22Rv1 (cell line): Measurements from ENCODE around the gene SMTNL2.
"Not testable (repeated sequence)": the region's sequence is repeated elsewhere in the genome, so short reads cannot be mapped to it uniquely, and the experiment has no call there.

ENCODE experiments used
- H3K27ac ChIP-seq: fragments of 450-650 bp; 2 replicates; pipeline ENCODE4 v1.5.1; 2017
- ZFX ChIP-seq: fragments of 450-650 bp; IDR thresholded peaks from 2 replicates; pipeline ENCODE4 v1.6.1; 2017; ENCODE audit warnings: antibody characterized with exemption, borderline replicate concordance
- TF ChIP-seq, protein P1 (sequence below): fragments of 450-650 bp; IDR thresholded peaks from 2 replicates; pipeline ENCODE4 v1.5.1; 2017; ENCODE audit warnings: mild to moderate bottlenecking

The SMTNL2 gene

DNA sequence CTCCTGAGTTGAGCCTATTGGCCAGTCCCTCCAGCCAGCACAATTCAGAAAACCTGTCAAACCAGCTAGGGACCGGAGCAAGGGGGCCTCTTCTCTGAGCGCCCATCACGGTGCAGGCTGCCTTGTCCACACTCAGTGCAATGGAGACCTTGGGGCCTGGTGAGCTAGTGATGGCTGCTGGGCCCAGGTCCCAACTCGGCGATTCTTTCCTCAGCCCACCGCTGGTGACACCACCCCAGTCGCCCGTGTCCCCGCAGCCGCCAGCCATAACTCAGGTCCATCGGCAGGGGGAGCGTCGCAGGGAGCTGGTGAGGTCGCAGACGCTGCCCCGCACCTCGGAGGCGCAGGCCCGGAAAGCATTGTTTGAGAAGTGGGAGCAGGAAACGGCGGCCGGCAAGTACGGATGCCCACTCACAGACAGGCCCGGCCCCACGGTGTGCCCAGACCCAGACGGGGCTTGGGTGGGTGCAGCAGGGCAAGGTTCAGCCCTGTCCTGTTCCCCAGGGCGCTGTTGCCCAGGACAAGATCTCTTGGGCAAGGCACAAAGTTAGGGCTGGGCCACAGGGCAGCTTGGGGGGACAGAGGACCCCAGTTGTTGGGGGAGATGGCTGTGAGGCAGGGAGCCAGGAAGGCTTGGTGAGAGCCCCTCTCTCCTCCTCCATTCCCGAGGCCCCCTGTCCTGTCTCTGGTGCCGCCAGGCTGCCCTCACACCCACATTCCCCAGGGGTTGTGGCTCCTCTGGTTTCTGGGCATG, 10.8 kb downstream of the SMTNL2 start:
- TF ChIP-seq, protein P1, sequence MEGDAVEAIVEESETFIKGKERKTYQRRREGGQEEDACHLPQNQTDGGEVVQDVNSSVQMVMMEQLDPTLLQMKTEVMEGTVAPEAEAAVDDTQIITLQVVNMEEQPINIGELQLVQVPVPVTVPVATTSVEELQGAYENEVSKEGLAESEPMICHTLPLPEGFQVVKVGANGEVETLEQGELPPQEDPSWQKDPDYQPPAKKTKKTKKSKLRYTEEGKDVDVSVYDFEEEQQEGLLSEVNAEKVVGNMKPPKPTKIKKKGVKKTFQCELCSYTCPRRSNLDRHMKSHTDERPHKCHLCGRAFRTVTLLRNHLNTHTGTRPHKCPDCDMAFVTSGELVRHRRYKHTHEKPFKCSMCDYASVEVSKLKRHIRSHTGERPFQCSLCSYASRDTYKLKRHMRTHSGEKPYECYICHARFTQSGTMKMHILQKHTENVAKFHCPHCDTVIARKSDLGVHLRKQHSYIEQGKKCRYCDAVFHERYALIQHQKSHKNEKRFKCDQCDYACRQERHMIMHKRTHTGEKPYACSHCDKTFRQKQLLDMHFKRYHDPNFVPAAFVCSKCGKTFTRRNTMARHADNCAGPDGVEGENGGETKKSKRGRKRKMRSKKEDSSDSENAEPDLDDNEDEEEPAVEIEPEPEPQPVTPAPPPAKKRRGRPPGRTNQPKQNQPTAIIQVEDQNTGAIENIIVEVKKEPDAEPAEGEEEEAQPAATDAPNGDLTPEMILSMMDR: peak; percentile 41
- no peak for TF ChIP-seq ZFX
- no peak overlapping the region for H3K27ac ChIP-seq

DNA sequence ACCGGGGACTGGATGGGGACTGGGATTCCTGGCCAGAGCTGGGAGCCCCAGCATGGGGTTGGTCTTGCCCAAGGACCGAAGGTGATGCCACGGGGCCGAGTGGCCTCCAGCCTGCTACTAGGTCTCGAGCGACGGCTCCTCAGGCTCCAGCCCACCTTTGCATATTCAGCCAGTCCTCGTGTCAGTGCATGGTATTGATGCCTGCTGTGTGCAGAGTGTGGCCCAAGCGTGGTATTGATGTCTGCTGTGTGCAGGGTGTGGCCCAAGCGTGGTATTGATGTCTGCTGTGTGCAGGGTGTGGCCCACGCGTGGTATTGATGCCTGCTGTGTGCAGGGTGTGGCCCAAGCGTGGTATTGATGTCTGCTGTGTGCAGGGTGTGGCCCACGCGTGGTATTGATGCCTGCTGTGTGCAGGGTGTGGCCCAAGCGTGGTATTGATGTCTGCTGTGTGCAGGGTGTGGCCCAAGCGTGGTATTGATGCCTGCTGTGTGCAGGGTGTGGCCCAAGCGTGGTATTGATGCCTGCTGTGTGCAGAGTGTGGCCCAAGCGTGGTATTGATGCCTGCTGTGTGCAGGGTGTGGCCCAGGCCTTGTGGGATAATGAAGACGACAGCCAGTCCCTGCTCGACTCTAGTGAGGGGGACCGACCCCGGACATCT, 11.5 kb downstream of the SMTNL2 start:
- H3K27ac ChIP-seq: not testable (repeated sequence)

DNA sequence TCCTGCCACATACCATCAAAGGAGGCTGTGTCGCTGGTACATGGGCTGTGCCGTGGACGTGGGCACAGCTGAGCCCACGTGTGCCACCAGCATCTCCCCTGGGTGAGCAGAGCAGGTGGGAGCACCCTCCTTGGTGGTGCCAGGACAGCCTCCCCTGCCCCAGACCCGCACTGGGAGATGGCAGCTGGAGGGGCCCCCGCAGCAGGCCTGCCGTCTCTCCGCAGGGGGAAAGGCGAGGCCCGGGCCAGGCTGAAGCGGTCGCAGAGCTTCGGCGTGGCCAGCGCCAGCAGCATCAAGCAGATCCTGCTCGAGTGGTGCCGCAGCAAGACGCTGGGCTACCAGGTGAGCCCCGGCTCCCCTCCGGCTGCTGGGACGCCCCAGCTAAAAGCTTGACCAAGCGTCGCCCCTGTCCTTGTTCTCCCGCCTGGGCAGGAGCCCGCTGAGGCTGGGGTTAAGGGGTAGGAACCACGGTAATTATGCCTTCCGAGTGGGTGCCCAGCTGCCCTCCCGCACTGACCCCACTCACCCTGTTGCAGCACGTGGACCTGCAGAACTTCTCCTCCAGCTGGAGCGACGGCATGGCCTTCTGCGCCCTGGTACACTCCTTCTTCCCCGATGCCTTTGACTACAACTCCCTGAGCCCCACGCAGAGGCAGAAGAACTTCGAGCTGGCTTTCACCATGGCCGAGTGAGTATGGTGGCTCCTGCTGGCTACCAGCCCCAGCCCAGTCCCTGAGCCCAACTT, 12.5 kb downstream of the SMTNL2 start:
- TF ChIP-seq ZFX: no peak
- TF ChIP-seq, protein P1: no peak
- H3K27ac ChIP-seq: no peak overlapping the region

DNA sequence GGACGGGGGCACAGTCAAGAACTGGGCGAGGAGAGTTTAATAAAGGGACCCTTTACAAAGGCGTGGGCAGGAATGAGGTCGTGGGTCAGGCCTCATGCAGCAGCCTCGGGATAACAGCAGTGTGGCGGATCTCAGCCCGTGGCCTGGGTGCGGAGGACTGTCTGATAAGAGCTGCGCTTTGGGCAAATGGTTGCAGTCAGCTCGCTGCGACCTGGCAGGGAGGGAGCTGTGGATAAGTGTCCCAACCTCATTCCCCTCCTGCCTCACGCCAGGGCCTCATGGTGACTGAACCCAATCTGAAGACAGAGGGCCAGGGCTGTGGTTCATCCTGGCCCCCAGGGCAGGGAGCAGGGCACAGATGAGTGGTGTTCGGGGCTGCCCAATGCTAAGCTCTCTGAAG, 13.6 kb downstream of the SMTNL2 start:
- no peak for TF ChIP-seq ZFX
- TF ChIP-seq, protein P1: no peak
- no peak overlapping the region for H3K27ac ChIP-seq

DNA sequence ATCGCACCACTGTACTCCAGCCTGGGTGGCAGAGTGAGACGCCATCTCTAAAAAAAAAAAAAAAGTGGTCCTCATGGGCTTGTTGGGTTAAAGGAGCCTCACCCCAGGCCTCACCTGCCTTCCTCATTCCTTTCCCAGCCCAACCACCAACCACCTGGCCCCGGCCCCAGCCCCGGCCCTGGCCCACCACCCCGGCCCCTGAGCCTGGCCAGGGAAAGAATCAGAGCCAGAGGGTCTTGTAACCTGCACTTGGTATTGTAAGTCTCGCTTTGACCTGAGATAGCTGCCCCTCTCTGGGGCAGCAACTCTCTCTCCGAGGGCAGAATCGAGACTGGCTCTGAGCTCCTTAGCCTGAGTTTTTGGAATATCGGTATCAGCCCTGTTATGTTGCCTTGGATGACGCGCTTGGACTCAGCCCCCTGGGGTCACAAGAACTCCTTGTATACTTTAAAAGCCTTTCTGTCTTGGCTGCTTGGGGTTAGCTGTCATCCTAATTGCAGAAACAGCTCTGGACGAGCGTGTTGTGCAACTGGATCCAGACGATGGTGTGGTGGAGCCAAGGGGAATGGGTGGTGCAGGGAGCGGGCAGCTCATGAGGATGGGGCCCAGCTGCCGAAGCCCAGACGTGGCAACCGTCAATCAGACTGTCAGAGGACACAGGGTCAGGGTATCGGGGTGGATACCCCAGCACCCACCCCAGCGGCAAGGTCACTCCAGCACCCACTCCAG, 14.6 kb downstream of the SMTNL2 start:
- no peak overlapping the region for H3K27ac ChIP-seq
- no peak for TF ChIP-seq ZFX
- TF ChIP-seq, protein P1: no peak

DNA sequence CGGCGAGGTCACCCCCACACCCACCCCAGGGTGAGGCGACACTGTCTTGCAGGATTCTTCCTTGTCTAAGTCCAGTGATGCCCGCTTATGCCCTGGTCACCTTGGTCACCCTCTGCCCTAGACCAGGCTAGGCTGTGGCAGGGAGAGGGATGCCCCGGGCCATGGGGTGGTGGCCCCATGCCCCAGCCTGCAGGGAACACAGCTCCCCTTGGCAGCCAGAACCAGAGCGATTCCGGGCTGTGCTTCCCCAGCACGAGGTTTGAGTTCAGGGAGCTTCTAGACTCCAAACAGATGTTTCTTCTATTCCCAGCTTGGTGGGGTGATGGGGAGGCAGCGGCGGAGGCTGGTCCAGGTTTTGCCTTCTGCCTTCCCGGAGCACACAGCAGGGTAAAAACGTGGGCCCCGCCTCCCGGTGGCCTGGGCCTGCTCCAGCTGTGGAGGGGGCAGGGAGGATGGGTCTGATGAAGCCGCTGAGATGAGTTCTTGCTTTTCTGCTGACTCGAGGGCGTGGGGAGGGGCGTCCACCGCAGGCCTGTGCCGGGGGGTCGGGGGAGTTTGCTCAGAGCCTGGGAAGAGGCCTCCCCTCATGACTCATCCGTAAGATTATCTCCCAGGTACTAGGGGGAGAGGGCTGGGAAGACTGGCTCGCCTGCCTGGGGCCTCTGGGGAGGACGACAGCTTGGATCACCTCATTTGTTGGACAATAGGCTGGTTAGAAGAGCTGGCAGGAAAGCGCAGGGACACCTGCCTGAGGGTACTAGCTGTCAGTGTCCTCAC, 15.4 kb downstream of the SMTNL2 start:
- no peak overlapping the region for H3K27ac ChIP-seq
- no peak for TF ChIP-seq ZFX
- TF ChIP-seq, protein P1: no peak

DNA sequence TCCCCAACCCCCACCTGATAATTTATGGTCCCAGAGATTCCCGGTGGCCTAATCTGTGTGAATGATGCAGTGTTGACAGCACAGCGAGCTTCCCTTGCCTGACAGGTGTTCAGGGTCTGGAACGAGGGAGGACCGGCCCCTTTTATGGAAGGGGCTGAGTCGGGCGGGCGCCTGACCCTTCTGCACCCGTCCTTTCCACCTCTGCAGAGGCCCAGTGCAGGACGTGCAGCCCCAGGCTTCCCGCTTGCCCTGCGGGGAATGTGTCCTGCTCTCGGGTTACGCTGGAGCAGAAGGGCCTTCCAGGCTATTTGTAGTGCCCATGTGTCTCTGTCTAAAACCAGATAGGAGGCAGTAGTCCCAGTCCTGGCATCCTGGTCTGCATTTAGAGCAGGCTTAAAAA, 16.2 kb downstream of the SMTNL2 start:
- no peak for TF ChIP-seq ZFX
- TF ChIP-seq, protein P1: no peak
- H3K27ac ChIP-seq: no peak overlapping the region
